ENCODE data around the gene SART1.

The SART1 gene

GRCh38 chr11:65961267-65962140 lies at the start of gene SART1:
TSS of gene SART1 (plus strand) at chr11:65961734. CDS start at chr11:65961781, 47 bp downstream.
- peak; percentile 45 to 98 (median 95) for DNase-seq

DNA sequence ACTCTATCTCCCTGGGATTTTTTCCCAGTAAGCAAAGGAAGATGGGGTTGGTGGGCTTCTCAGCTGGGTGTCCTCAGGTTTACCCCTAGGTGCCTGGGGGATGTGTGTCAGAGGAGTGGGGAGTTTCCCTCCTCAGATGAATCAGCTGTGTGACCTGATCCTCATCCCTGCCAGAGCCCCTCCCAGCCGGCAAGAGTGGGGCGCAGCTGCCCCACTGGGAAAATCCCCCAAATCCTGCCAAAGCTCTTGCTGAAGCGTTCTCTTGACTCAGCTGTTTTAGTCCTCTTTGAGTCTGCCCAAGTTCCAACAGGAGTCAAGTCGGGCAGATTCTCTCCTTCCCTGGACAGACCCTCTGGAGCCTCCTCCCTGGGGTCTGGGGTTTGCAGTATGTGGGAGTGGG lies 48.7 kb upstream of the SART1 start:
- DNase-seq, result no peak

DNA sequence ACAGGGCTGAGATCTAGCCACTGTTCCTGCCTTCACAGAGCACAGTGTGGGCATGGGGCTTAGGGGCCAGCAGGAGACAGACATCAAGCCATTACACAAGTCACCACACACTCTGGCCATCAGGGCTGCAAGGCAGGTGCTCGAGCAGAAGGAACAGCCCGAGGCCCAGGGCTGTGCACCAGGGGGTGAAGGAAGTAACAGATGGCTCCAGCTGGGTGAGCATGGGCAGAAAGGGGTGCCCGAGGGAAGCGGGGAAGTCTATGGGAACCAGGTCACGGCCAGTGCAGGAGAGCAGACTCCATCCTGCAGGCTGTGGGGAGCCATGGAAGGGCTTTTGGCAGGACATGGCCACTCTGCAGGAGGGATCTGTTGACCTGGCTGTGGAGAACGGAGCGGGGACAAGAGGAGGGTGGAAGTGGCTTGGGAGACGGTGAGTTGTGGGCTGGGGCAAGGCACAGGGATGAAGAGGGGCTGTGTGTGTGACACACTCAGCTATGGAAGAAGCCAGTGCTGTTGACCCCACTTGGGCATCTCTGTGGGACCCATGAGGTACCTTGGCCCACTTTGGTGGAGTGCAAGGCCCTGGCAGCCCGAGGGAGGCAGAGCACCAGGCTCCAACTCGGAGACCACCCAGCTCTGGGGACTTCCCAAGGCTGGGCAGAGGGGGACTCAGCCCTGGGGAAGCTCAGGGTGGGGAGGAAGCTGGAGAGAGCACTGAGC lies 46.3 kb upstream of the SART1 start:
- DNase-seq, result no peak

GRCh38 chr11:65915821-65916251 lies 45.7 kb upstream of the SART1 start:
- peak in 28 of 56 donors; percentile 8 to 81 (median 28) for DNase-seq

DNA sequence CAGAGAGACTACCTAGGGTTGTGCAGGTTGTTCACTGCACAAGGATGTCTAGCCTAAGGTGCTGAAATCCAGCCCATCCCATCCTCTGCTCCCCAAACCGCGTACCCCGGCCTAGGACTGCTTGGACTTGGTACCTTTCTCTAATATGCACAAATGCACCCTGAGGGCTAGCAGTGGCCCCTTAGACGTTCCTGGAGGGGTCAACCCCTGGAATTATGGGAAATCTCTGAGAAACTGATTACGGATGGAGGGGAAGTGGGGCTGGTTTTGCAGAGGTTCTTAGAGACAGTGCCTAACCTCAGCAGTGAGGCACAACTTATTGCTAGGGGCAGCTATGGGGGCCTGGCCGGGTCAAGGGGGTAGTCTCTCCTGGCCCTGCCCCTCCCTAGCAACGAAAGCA lies 45.1 kb upstream of the SART1 start:
- no peak for DNase-seq

DNA sequence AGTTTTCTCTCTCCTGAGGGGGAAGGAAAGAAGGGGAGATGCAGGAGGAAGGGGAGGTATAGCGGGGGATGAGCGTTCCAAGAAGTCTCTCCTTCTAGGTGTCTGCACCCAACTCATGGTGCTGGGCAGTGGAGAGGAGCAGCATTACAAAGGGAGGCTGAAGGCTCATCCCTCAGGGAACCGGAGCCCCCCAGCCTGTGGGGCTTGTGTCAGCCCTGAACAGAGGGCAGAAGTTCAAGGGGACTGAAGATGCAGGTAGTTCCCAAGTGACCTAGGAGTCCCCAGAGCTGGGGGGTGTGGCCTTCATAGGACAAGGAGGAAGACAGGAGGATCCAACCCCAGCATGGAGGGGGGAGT lies 44.5 kb upstream of the SART1 start:
- DNase-seq, result no peak

DNA sequence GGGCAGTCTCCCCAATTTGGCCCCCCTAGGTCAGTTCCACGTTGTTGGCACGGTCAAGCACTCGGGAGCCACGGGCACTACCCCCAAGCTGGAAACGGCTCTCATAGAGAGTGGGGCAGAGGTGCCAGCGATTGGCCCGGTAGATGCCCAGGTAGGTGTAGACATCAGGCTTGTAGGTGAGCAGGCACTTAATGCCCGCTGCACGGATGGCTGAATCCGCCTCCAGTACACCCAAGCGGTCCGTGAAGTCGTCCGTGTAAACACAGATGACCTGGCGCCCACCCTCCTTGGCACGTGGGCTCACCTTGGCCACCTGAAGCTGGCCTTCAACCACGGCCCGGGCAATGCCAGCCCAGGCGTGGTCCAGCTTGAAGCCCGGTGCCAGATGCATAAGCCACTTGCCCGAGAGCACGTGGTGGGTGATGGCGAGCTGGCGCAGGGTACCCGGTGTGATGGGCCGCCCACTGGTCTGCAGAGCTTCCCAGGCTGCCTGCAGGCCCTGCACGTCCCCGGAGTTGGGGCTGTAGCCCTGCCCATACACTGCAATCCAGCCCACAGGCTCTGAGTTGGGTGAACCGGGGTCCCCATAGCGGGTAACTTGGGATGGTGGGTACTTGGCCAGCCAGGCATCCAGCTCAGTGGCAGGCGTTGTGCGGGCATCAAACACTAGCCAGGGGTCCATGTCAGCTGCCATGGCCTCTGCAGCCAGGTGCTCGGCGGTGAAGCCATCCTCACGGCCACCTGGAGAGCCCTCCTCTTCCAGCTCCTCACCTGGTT lies 43.9 kb upstream of the SART1 start:
- no peak for DNase-seq

DNA sequence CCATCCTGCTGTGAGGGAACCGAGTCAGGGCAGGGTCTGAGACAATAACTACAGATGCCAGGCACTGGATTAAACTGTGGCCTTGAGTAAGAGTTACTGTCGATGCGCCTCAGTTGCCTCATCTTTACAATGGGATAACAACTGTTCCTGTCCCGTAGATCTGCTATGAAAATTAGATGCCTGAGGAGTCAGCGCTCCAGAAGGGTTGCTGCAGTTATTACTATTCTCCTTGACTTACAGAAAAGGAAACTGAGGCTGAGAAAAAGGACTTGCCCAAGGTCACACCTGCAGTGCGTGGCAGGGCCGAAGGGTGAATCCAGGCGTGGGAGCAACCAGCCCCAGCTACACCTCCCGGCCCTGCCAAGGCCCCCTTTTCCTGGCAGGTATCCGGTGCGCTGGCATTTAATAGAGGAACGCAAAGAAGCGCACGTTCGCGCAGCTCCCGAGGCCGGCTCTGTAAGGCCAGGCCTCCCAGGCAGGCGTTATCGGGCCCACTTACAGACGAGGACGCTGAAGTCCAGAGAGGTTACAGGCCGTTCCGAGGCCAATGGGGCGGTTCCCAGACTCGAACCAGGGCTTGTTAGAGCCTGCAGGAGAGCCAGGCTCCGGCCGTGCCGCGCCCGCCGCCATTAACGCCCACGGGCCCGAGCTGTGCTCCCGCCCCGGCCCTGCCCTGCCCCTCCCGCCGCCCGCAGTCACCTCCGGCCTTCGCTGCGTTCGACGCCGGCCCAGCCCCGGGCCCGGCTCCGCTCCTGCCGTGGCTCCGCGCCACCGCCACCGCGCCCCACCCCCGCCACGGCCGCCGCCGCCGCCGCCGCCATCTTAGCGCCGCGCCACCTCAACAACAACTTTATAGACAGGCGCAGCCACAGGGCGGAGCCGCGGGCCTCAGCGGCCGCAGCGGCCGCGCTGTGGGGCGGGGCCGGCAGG lies 43.1 kb upstream of the SART1 start, which contains the start of gene C11orf68:
Gene C11orf68 (minus strand): TSS at position 852 of the 930 bp plus-strand sequence. CDS start 31 bp downstream, at position 821.
- DNase-seq, result peak in 4 of 56 donors; percentile 42 to 62 (median 52)

- DNase-seq, result peak; percentile 76 to 100 (median 98)
These were observed 42.4 kb upstream of the SART1 start, which contains the start of gene DRAP1 for GRCh38 chr11:65919141-65919572. TSS of gene DRAP1 (plus strand) at chr11:65919426. CDS start at chr11:65919502, 76 bp downstream.

DNA sequence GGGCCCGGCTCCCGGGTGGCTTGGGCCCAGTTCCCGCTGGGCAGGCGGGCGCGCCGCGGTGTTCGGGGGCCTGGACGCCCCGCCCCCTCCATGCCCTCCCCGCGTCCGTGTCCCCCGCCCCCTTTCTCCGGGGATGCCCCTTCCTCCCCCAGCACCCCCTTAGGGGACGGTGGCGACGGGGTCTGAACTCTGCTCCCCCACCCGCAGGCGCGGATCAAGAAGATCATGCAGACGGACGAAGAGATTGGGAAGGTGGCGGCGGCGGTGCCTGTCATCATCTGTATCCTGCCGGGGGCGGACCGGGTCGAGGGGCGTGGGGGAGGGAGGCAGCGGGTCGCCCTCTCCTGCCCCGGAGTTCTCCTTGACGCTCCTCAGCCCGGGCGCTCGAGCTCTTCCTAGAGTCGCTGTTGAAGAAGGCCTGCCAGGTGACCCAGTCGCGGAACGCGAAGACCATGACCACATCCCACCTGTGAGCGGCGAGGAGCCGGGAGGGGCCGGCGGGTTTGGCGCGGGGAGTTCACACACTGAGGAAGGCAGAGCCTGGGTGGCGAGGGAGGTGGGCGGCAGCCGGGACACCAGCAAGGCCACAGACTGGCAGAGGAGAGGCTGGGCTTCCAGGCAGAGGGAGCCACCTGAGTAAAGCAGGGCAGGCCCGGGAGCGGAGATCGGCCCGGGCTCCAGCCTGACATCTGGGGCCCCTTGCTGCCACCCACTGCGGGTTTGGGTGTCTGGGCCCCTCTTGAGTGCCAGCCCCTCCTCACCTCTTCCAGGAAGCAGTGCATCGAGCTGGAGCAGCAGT lies 41.8 kb upstream of the SART1 start:
- DNase-seq, result peak in 21 of 56 donors; percentile 31 to 65 (median 49)

DNA sequence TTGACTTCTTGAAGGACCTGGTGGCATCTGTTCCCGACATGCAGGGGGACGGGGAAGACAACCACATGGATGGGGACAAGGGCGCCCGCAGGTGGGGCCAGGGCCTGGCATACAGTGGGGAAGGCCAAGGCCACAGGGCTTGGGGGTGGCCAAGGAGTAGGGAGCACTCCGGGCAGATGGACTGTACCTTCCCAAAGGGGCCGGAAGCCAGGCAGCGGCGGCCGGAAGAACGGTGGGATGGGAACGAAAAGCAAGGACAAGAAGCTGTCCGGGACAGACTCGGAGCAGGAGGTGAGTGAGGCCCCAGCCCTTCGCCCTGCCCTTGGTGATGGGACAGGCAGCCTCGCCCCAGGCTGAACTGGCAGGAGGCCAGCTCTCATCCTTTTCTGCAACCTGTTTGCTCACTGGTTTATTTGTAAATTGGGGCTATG lies 41.1 kb upstream of the SART1 start:
- DNase-seq, result no peak

DNA sequence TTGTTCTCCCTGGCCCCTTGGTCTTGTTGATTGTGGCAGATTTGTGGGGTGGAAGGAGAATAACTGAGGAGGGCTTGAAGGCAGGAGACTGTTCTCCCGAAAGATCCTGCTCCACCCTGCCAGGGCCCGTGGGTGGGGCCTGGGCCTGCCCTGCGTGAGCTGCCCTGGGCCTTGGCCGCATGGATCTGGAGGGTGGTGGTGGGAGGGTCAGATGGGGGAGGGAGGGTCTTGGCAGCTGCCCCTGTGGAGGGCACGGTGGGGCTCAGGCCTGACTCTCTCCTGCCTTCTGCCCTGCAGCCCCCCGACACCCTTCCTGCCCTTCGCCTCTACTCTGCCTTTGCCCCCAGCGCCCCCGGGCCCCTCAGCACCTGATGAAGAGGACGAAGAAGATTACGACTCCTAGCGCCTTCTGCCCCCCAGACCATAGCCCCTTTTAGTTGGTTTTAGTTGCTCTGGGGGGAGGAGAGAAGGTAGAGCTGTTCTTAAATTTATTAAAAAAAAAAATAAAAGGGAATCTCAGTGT lies 40.4 kb upstream of the SART1 start:
- DNase-seq, result no peak

DNA sequence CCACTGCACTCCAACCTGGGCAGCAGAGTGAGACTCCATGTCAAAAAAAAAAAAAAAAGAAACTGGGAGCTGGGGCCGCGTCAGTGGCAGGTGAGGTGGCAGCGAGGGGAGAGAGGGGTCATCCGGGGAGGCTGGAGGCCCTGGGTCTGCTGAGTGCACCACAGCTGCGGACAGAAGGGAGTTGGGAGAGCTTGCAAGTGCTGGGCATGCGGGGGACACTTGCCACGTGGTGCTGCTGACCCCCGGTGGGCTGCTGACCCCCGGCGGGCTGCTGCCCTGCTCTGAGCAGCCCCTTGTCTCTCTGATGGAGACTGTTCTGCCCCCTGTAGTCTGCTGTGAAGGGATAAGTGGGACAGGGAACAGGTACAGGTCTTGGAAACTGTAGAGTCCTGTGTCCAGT lies 39.7 kb upstream of the SART1 start:
- no peak for DNase-seq

DNA sequence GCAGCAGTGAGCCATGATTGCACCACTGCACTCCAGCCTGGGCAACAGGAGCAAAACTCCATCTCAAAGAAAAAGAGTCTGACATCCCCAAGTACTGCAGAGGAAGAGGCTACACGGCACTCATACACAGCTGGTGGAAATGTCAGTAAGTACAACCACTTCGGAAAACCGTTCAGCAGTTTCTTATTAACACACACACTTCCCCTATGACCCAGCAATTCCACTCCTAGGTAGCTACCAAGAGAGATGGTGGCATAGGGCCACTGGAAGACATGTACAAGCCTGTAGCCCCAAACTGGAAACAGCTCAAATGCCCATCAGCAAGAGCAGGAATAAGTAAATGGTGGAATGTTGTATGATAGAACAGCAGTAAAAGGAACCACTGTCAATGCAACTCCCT lies 39.0 kb upstream of the SART1 start:
- DNase-seq, result no peak

- DNase-seq, result no peak
These were observed 36.1 kb upstream of the SART1 start for GRCh38 chr11:65925397-65925796.

GRCh38 chr11:65927904-65928397 lies 33.6 kb upstream of the SART1 start:
- DNase-seq, result peak in 2 of 56 donors; percentile 5 to 36

DNA sequence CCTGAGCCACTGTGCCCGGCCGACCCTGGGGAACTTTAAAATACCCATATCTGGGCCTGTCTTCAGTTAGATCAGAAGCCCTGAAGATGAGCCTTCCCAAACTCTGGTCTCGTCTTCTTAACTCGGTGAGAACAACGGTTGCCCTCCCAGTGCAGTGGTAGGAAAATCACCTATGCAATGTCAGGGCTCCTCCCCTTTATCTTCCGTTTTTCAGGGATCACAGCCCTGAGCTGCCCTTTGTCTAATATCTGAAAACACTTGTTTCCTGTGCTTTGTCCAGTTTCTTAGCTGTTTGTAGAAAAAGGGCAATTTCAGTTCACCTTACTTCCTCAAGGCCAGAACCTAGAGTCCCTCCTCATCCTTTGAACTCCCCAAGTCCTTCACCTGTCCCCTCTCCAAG lies 32.9 kb upstream of the SART1 start:
- DNase-seq, result no peak

DNA sequence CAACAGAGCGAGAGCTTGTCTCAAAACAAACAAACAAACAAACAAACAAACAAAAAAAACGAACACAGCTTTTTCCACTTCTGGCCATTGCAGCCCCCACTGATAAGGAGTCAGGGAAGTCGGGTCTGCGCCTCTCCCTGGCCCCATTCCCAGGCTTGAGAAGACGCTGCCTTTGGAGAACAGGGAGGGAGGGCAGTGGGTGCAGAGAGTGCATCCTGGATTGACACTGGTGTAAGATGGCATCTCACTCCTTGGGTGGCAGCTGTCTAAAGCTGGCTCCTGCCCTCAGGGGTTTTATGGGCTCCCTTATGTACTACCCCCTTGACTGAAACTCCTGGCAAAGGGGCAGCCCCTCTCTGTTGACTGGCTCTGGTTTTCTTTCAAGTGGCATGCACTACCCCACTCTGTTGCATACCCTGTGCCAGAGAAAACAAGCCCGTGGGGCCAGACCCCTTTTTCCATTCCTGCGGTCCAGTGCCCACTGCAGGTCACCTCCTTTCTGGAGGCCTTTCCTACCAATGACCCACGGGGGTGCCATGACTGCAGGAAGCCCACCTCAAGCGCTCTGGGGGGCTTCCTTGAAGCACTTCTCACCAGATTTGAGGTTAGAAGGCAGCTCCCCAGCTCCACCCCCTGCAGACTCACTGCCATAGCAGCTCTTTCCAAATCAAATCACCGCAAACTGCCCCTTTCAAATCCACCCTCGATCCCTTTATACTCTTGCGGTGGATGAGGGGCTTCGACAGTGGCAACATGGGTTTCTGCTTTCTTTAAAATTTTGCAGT lies 29.6 kb upstream of the SART1 start:
- no peak for DNase-seq

All from nucleus accumbens (tissue), 56 donors.